Transverse colon (tissue), 4 donors: ENCODE results near the gene ANKRD33B.

Source experiments
- CTCF ChIP-seq, 5 experiments: fragments of 200-600 bp in 3 of 5; fragments of 450-650 bp in 2 of 5; sonication (generic) in 3 of 5; IDR thresholded peaks; 1 replicate in 2 of 5; 2 replicates in 3 of 5; pipeline ENCODE4 v1.5.1; 2016 to 2017; ENCODE audit warnings: antibody characterized with exemption in 5 of 5, inconsistent platforms in 3 of 5, mild to moderate bottlenecking in 2 of 5, moderate library complexity in 1 of 5
- EP300 ChIP-seq: sonication (generic); formaldehyde crosslinking; IDR thresholded peaks from one replicate; pipeline ENCODE4 v1.6.1; 2017; ENCODE audit warnings: antibody characterized with exemption, low read depth
- POLR2A ChIP-seq: fragments of 450-650 bp; IDR thresholded peaks from one replicate; pipeline ENCODE4 v1.6.1; 2016; ENCODE audit warnings: antibody characterized with exemption, mild to moderate bottlenecking, moderate library complexity
- POLR2AphosphoS5 ChIP-seq, 3 donors: sonication (generic); formaldehyde crosslinking; IDR thresholded peaks; one replicate each; pipeline ENCODE4 v1.6.1; 2016; ENCODE audit warnings: antibody characterized with exemption in 3 of 3

GRCh38 chr5:10599862-10600284 lies 36.0 kb downstream of the ANKRD33B start:
- TF ChIP-seq CTCF (IDR thresholded peaks at IDR 0.05) (no peak), EP300 (no peak), POLR2A (no peak), POLR2AphosphoS5 (IDR thresholded peaks at IDR 0.05) (no peak)
